Body of pancreas (tissue), 4 donors: ENCODE data around the gene PDHB.

Source experiments
- POLR2A ChIP-seq, 3 donors: fragments of 450-650 bp; IDR thresholded peaks; one replicate each; pipeline ENCODE4 v1.6.1; 2016; ENCODE audit warnings: antibody characterized with exemption in 3 of 3, mild to moderate bottlenecking in 2 of 3
- TF ChIP-seq, protein P1 (sequence below), 7 experiments: fragments of 450-650 bp in 4 of 7; fragments of 200-600 bp in 3 of 7; sonication (generic) in 3 of 7; IDR thresholded peaks; one replicate each; pipeline ENCODE4 v1.5.1; 2016 to 2019; ENCODE audit warnings: antibody characterized with exemption in 7 of 7

DNA sequence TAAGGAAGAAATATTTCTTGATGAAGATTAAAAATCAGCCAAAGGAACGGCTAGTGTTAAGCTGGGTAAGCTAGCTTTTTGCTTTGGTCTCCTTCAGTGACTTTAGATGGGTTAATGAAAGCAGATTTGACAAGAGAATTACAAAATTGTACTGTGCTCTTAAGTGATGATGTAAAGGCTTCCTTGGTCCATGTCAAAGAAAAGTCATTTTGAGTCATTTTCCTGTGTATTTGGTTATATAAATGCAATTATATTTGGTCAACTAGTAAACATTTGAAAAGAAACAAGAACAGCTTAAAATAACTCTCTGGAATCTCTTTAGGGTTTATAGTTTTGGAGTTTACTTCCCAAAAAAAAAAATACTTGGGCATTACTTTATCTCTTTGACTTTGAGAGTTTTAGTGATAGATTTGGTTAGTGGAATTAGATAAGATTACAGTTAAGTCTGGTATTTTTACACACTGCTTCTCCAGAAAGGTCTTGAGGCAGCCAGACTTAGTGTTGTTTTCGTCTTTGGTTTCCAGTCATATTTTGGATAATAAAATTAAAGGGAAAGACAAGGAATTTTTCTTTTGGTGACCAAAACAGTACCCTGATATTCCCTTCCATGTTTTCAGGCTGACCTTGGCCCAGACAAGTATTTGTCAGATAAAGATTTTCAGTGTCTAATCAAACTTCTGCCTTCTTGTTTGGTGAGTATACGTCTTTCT lies 42.3 kb downstream of the PDHB start:
- TF ChIP-seq, protein P1, sequence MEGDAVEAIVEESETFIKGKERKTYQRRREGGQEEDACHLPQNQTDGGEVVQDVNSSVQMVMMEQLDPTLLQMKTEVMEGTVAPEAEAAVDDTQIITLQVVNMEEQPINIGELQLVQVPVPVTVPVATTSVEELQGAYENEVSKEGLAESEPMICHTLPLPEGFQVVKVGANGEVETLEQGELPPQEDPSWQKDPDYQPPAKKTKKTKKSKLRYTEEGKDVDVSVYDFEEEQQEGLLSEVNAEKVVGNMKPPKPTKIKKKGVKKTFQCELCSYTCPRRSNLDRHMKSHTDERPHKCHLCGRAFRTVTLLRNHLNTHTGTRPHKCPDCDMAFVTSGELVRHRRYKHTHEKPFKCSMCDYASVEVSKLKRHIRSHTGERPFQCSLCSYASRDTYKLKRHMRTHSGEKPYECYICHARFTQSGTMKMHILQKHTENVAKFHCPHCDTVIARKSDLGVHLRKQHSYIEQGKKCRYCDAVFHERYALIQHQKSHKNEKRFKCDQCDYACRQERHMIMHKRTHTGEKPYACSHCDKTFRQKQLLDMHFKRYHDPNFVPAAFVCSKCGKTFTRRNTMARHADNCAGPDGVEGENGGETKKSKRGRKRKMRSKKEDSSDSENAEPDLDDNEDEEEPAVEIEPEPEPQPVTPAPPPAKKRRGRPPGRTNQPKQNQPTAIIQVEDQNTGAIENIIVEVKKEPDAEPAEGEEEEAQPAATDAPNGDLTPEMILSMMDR (IDR thresholded peaks at IDR 0.05): no peak
- TF ChIP-seq POLR2A (IDR thresholded peaks at IDR 0.05): no peak
